HS-27A (cell line): ENCODE measurements around the gene DPF3.

Experiments used
- DNase-seq: peaks from one replicate; pipeline ENCODE4 v3.0.0-alpha.2; 2012; ENCODE audit warnings: low read depth, missing footprints

The DPF3 gene

GRCh38 chr14:72644758-72645489 lies 249.0 kb downstream of the DPF3 start:
- DNase-seq, result no peak

GRCh38 chr14:72644038-72644437 lies 249.9 kb downstream of the DPF3 start:
- no peak for DNase-seq

- DNase-seq, result peak; percentile 96
These were observed 250.5 kb downstream of the DPF3 start for GRCh38 chr14:72643317-72643801.

GRCh38 chr14:72640911-72641485 lies 252.9 kb downstream of the DPF3 start:
- DNase-seq, result no peak

GRCh38 chr14:72638021-72638420 lies 255.9 kb downstream of the DPF3 start:
- DNase-seq, result peak; percentile 89

GRCh38 chr14:72636871-72637270 lies 257.0 kb downstream of the DPF3 start:
- DNase-seq, result no peak

- no peak for DNase-seq
These were observed 257.8 kb downstream of the DPF3 start for GRCh38 chr14:72636094-72636493.

GRCh38 chr14:72634691-72635616 lies 258.9 kb downstream of the DPF3 start:
- no peak for DNase-seq

- DNase-seq, result no peak
These were observed 260.4 kb downstream of the DPF3 start for GRCh38 chr14:72633551-72633950.

GRCh38 chr14:72632727-72633126 lies 261.2 kb downstream of the DPF3 start:
- no peak for DNase-seq

GRCh38 chr14:72631401-72631800 lies 262.5 kb downstream of the DPF3 start:
- no peak for DNase-seq

GRCh38 chr14:72630374-72630773 lies 263.5 kb downstream of the DPF3 start:
- DNase-seq, result no peak

- DNase-seq, result no peak
These were observed 264.4 kb downstream of the DPF3 start for GRCh38 chr14:72629534-72629933.

GRCh38 chr14:72625689-72626088 lies 268.2 kb downstream of the DPF3 start:
- no peak for DNase-seq

GRCh38 chr14:72621387-72622065 lies 272.4 kb downstream of the DPF3 start:
- DNase-seq, result no peak

GRCh38 chr14:72619881-72620280 lies 274.0 kb downstream of the DPF3 start:
- no peak for DNase-seq

GRCh38 chr14:72619111-72619571 lies 274.8 kb downstream of the DPF3 start:
- no peak for DNase-seq

- DNase-seq, result no peak
These were observed 275.5 kb downstream of the DPF3 start for GRCh38 chr14:72618424-72618823.

GRCh38 chr14:72617391-72618031 lies 276.4 kb downstream of the DPF3 start:
- no peak for DNase-seq

- DNase-seq, result no peak
These were observed 277.1 kb downstream of the DPF3 start for GRCh38 chr14:72616811-72617210.

GRCh38 chr14:72616294-72616693 lies 277.6 kb downstream of the DPF3 start:
- DNase-seq, result no peak
